SK-N-SH (cell line): ENCODE measurements around the gene GRK5. TPM values are rescaled to one million over a fixed set of nuclear protein-coding genes. Genes with fewer than 3 reads are reported as not detected.
"Not testable (repeated sequence)": the region's sequence is repeated elsewhere in the genome, so short reads cannot be mapped to it uniquely, and the experiment has no call there.

Experiments
- CTCF ChIA-PET: fragments of 300-600, 350-600 bp; formaldehyde crosslinking; extraction: SDS; loops from one replicate; lab custom pipeline; 2021; lab: Yijun Ruan, JAX
- POLR2A ChIA-PET: fragments of 350-600 bp; sonication (Branson Sonifier 250); formaldehyde crosslinking; extraction: SDS; loops from one replicate; lab custom pipeline; 2020; ENCODE audit warnings: antibody characterized with exemption, inconsistent platforms; lab: Yijun Ruan, JAX
- DNase-seq: peaks from one replicate; pipeline ENCODE4 v3.0.0; 2012
- H2AFZ ChIP-seq: fragments of 200-600 bp; sonication (generic); 2 replicates; pipeline ENCODE4 v1.8.1; 2016; ENCODE audit warnings: antibody characterized with exemption, mild to moderate bottlenecking, low read depth
- H3F3A ChIP-seq: fragments of 200-600 bp; sonication (generic); replicated peaks from 2 replicates; pipeline ENCODE3; 2016; ENCODE audit warnings: antibody characterized with exemption, mild to moderate bottlenecking; ENCODE audit not compliant: insufficient read depth
- H3K27ac ChIP-seq, 2 experiments: fragments of 200-500 bp in 1 of 2; fragments of 200-600 bp in 1 of 2; sonication (Bioruptor generic) in 1 of 2; sonication (generic), shearing (Covaris generic) in 1 of 2; 2 replicates each; pipeline versions ENCODE4 v1.5.1 to v1.6.1; 2014 to 2016; ENCODE audit warnings: low read depth in 2 of 2, inconsistent platforms in 1 of 2, low read length in 1 of 2, mild to moderate bottlenecking in 1 of 2, mixed read lengths in 1 of 2
- H3K27me3 ChIP-seq: fragments of 200-600 bp; sonication (generic), shearing (Covaris generic); 2 replicates; pipeline ENCODE4 v1.6.1; 2016; ENCODE audit warnings: mixed run types; ENCODE audit not compliant: insufficient read depth
- H3K36me3 ChIP-seq, 2 experiments: fragments of 200-500 bp in 1 of 2; fragments of 200-600 bp in 1 of 2; sonication (Bioruptor generic) in 1 of 2; sonication (generic) in 1 of 2; replicated peaks in 1 of 2; 2 replicates each; pipeline versions ENCODE3 to v1.5.1; 2014 to 2016; ENCODE audit warnings: low read length in 1 of 2, mild to moderate bottlenecking in 1 of 2; ENCODE audit not compliant: insufficient read depth in 2 of 2, control insufficient read depth in 1 of 2
- H3K4me1 ChIP-seq, 2 experiments: fragments of 200-500 bp in 1 of 2; fragments of 200-600 bp in 1 of 2; sonication (Bioruptor generic) in 1 of 2; sonication (generic), shearing (Covaris generic) in 1 of 2; 2 replicates each; pipeline versions ENCODE4 v1.5.1 to v1.6.1; 2014 to 2016; ENCODE audit warnings: low read depth in 1 of 2, low read length in 1 of 2, mixed run types in 1 of 2; ENCODE audit not compliant: insufficient read depth in 2 of 2, control insufficient read depth in 1 of 2
- H3K4me2 ChIP-seq: fragments of 200-600 bp; sonication (generic), shearing (Covaris generic); 2 replicates; pipeline ENCODE4 v1.6.1; 2017; ENCODE audit warnings: mixed run types
- H3K4me3 ChIP-seq, 2 experiments: fragments of 200-500 bp in 1 of 2; fragments of 200-600 bp in 1 of 2; sonication (Bioruptor generic) in 1 of 2; sonication (generic), shearing (Covaris generic) in 1 of 2; 2 replicates each; pipeline versions ENCODE4 v1.5.1 to v1.8.1; 2014 to 2016; ENCODE audit warnings: low read depth in 2 of 2, inconsistent platforms in 1 of 2, low read length in 1 of 2, mild to moderate bottlenecking in 1 of 2, mixed read lengths in 1 of 2, moderate library complexity in 1 of 2
- H3K79me2 ChIP-seq: fragments of 200-600 bp; sonication (generic); 2 replicates; pipeline ENCODE4 v1.8.1; 2017; ENCODE audit warnings: mild to moderate bottlenecking; ENCODE audit not compliant: insufficient read depth
- H3K9ac ChIP-seq: fragments of 200-600 bp; sonication (generic); 2 replicates; pipeline ENCODE4 v1.6.1; 2017; ENCODE audit warnings: mixed run types
- H3K9me2 ChIP-seq: fragments of 200-600 bp; sonication (generic); 2 replicates; pipeline ENCODE4 v1.6.1; 2017; ENCODE audit warnings: mixed run types
- H3K9me3 ChIP-seq: fragments of 200-600 bp; sonication (generic); 2 replicates; pipeline ENCODE4 v1.6.1; 2017; ENCODE audit warnings: mixed run types, mild to moderate bottlenecking, moderate library complexity
- H4K20me1 ChIP-seq: fragments of 200-600 bp; sonication (generic); 2 replicates; pipeline ENCODE4 v1.6.1; 2017; ENCODE audit warnings: mild to moderate bottlenecking, mixed run types; ENCODE audit not compliant: insufficient read depth
- CHD2 ChIP-seq: fragments of 150-350 bp; IDR thresholded peaks from 2 replicates; pipeline ENCODE4 v1.6.1; 2018; ENCODE audit warnings: low read length; ENCODE audit not compliant: partially characterized antibody
- EP300 ChIP-seq, 2 experiments: IDR thresholded peaks; 2 replicates each; pipeline versions ENCODE4 v1.4.0 to v1.6.1; 2012; ENCODE audit warnings: borderline replicate concordance in 1 of 2, low read depth in 1 of 2, low read length in 1 of 2
- EZH2phosphoT487 ChIP-seq: fragments of 200-600 bp; sonication (generic); IDR thresholded peaks from 2 replicates; pipeline ENCODE4 v1.6.1; 2017; ENCODE audit warnings: low read depth, mixed run types, mild to moderate bottlenecking, antibody characterized with exemption, moderate library complexity, borderline replicate concordance
- FOSL2 ChIP-seq: IDR thresholded peaks from 2 replicates; pipeline ENCODE4 v1.4.0; 2012; ENCODE audit warnings: low read depth, mild to moderate bottlenecking, moderate library complexity, borderline replicate concordance
- GATA2 ChIP-seq: sonication (generic); formaldehyde crosslinking; IDR thresholded peaks from 2 replicates; pipeline ENCODE4 v1.5.0; 2020; ENCODE audit warnings: mild to moderate bottlenecking, missing genetic modification reagents
- JUND ChIP-seq: IDR thresholded peaks from 2 replicates; pipeline ENCODE4 v1.4.0; 2012
- MAX ChIP-seq: IDR thresholded peaks from 2 replicates; pipeline ENCODE4 v1.4.0; 2012; ENCODE audit warnings: low read depth
- NRF1 ChIP-seq: IDR thresholded peaks from 2 replicates; pipeline ENCODE4 v1.6.1; 2012; ENCODE audit warnings: low read depth, mild to moderate bottlenecking, low read length
- PBX3 ChIP-seq: IDR thresholded peaks from 2 replicates; pipeline ENCODE4; 2012
- POLR2AphosphoS5 ChIP-seq: IDR thresholded peaks from 2 replicates; pipeline ENCODE4 v1.6.1; 2012; ENCODE audit warnings: low read depth, low read length
- RAD21 ChIP-seq: IDR thresholded peaks from 2 replicates; pipeline ENCODE4 v1.6.1; 2012; ENCODE audit warnings: mild to moderate bottlenecking, low read length
- RFX5 ChIP-seq: IDR thresholded peaks from 2 replicates; pipeline ENCODE4 v1.6.1; 2012; ENCODE audit warnings: mild to moderate bottlenecking, improper control_type of control experiment, low read length
- SIN3A ChIP-seq: IDR thresholded peaks from 2 replicates; pipeline ENCODE4 v1.6.1; 2012; ENCODE audit warnings: low read depth, mild to moderate bottlenecking, low read length, moderate library complexity, borderline replicate concordance
- SMC3 ChIP-seq: IDR thresholded peaks from 2 replicates; pipeline ENCODE4 v1.6.1; 2012; ENCODE audit warnings: low read depth, low read length, improper control_type of control experiment
- TCF12 ChIP-seq: IDR thresholded peaks from 2 replicates; pipeline ENCODE4 v1.4.0; 2012
- USF2 ChIP-seq: fragments of 150-350 bp; IDR thresholded peaks from 2 replicates; pipeline ENCODE4 v1.6.1; 2017; ENCODE audit warnings: antibody characterized with exemption, low read length, low read depth, borderline replicate concordance
- YY1 ChIP-seq: IDR thresholded peaks from 2 replicates; pipeline ENCODE4 v1.4.0; 2012; ENCODE audit warnings: low read depth, mild to moderate bottlenecking
- ZBTB33 ChIP-seq: IDR thresholded peaks from 2 replicates; pipeline ENCODE4 v1.4.0; 2012; ENCODE audit warnings: low read depth, borderline replicate concordance
- WGBS: methylation state at CpG from one replicate; pipeline ENCODE4 v1.1.6; 2017; ENCODE audit warnings: low lambda C conversion rate; 5-methylcytosine and 5-hydroxymethylcytosine counted together
- polyA plus RNA-seq, 3 experiments: library from polyadenylated mRNA; depleted of rRNA; stranded (reverse); fragments of >200 nt; gene quantifications; 2 replicates each; pipeline ENCODE4 v1.2.3, GENCODE V29; 2012

GRK5 gene
- polyA plus RNA-seq, 1 of the 3 experiments (the other 2 are of a cell fraction): 12.1 TPM

- Histone ChIP-seq H3K27ac (no peak overlapping the region), H3K9ac (no peak overlapping the region), H3K36me3 (no peaks in the 10 kb centered on the region), H3K4me2 (no peak overlapping the region), H3K79me2 (peaks cover 4% of the 10 kb centered on the region; the same call in 1 of the 2 replicates), H3F3A (no peaks in the 10 kb centered on the region), H3K27me3 (no peaks in the 10 kb centered on the region), H3K9me2 (no peaks in the 10 kb centered on the region), H3K4me1 (peaks cover 20 to 36% of the 10 kb centered on the region in 2 experiments; a peak in 3 of 4 replicates), H3K9me3 (no peaks in the 10 kb centered on the region), H4K20me1 (no peaks in the 10 kb centered on the region), H3K4me3 (no peak overlapping the region), H2AFZ (no peak overlapping the region)
- no peak for DNase-seq
- WGBS: 87% methylated on average over 5 of the region's 5 CpGs
- ChIA-PET POLR2A (no interaction called here), CTCF (interaction anchor here (1.0 kb wide), 1 partner anchor 8 kb away, joined by 3 read pairs; no protein-coding TSS in a partner anchor)
- TF ChIP-seq MAX (no peak), SMC3 (no peak), GATA2 (CRISPR knock-in tag) (no peak), RAD21 (no peak), USF2 (no peak), EP300 (IDR thresholded peaks at IDR 0.05; ENCODE audit: borderline replicate concordance in 1 of 2, low read depth in 1 of 2, low read length in 1 of 2) (no peak), PBX3 (no peak), POLR2AphosphoS5 (no peak), EZH2phosphoT487 (no peak), TCF12 (no peak), SIN3A (no peak), JUND (no peak), YY1 (no peak), RFX5 (no peak), NRF1 (no peak), FOSL2 (no peak), ZBTB33 (no peak), CHD2 (no peak)
These were observed 67.7 kb downstream of the GRK5 start for GRCh38 chr10:119275085-119275484.

- H3K9ac ChIP-seq, H3K36me3 ChIP-seq, H3K4me2 ChIP-seq, H3K27ac ChIP-seq, H3K79me2 ChIP-seq, DNase-seq, H3K9me2 ChIP-seq, H3K9me3 ChIP-seq, CTCF ChIA-PET, H3F3A ChIP-seq, H3K4me3 ChIP-seq, H3K27me3 ChIP-seq, H2AFZ ChIP-seq, POLR2A ChIA-PET, H4K20me1 ChIP-seq: not testable (repeated sequence)
- 81% methylated on average over 2 of the region's 4 CpGs for WGBS
- peaks cover 16 to 35% of the 10 kb centered on the region in 2 experiments for H3K4me1 ChIP-seq
These were observed 68.8 kb downstream of the GRK5 start for GRCh38 chr10:119276194-119276593.
